K562 (cell line): ENCODE measurements around the gene GCN1.

ENCODE experiments used
- HIVEP1 ChIP-seq: fragments of 250-450 bp; sonication (Bioruptor Pico); IDR thresholded peaks from 2 replicates; pipeline ENCODE4 v1.4.0; 2020; ENCODE audit warnings: mild to moderate bottlenecking
- JUNB ChIP-seq: fragments of 450-650 bp; formaldehyde crosslinking; conservative IDR thresholded peaks from 2 replicates; pipeline ENCODE4 v1.4.0; 2020; ENCODE audit warnings: mild to moderate bottlenecking
- KDM1A ChIP-seq, 2 experiments: fragments of 450-650 bp; IDR thresholded peaks; 2 replicates each; pipeline ENCODE4 v1.6.1; 2016; ENCODE audit warnings: mild to moderate bottlenecking in 2 of 2
- SAFB2 ChIP-seq: fragments of 200-400 bp; formaldehyde crosslinking; IDR thresholded peaks from 2 replicates; pipeline ENCODE4 v1.6.1; 2018; ENCODE audit warnings: borderline replicate concordance, low read length, low read depth, moderate library complexity; ENCODE audit not compliant: severe bottlenecking
- TF ChIP-seq, protein P1 (sequence below), 3 experiments: IDR thresholded peaks in 2 of 3; conservative IDR thresholded peaks in 1 of 3; 2 replicates each; pipeline ENCODE4 v1.5.1; 2011 to 2012; ENCODE audit warnings: low read length in 3 of 3, mild to moderate bottlenecking in 3 of 3, control low read depth in 2 of 3, improper control_type of control experiment in 1 of 3, inconsistent platforms in 1 of 3, low read depth in 1 of 3, mixed read lengths in 1 of 3, moderate library complexity in 1 of 3; ENCODE audit not compliant: insufficient read depth in 2 of 3

DNA sequence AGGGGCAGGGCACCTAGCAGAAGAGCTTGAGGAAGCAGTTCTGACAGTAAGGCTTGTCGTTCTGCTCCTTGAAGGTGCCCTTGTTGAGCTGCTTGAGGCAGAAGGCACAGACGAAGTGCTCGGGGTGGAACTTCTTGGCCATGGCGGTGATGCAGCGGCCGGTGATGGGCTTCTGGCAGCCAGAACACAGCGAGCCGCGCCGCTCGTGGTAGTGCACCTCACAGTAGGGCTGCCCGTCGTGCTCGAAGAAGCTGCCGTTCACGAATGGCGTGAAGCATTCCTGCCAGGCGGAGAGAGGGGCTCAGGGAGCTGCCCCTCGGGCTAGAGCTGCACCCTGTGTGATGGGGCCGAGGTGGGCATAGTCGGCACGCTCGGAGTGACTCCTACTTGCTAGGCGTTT, 17.8 kb upstream of the GCN1 start:
- no peak for TF ChIP-seq JUNB (CRISPR knock-in tag)
- no peak for TF ChIP-seq KDM1A (IDR thresholded peaks at IDR 0.05)
- TF ChIP-seq, protein P1, sequence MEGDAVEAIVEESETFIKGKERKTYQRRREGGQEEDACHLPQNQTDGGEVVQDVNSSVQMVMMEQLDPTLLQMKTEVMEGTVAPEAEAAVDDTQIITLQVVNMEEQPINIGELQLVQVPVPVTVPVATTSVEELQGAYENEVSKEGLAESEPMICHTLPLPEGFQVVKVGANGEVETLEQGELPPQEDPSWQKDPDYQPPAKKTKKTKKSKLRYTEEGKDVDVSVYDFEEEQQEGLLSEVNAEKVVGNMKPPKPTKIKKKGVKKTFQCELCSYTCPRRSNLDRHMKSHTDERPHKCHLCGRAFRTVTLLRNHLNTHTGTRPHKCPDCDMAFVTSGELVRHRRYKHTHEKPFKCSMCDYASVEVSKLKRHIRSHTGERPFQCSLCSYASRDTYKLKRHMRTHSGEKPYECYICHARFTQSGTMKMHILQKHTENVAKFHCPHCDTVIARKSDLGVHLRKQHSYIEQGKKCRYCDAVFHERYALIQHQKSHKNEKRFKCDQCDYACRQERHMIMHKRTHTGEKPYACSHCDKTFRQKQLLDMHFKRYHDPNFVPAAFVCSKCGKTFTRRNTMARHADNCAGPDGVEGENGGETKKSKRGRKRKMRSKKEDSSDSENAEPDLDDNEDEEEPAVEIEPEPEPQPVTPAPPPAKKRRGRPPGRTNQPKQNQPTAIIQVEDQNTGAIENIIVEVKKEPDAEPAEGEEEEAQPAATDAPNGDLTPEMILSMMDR (IDR thresholded peaks at IDR 0.05 in 2 of 3, conservative IDR thresholded peaks at IDR 0.05 in 1 of 3; ENCODE audit: insufficient read depth in 2 of 3, low read depth in 1 of 3, low read length in 3 of 3), result no peak
- no peak for TF ChIP-seq HIVEP1 (CRISPR knock-in tag)
- no peak for TF ChIP-seq SAFB2
